ENCODE results near the gene PUDP.
"Not testable (repeated sequence)": the region's sequence is repeated elsewhere in the genome, so short reads cannot be mapped to it uniquely, and the experiment has no call there.

The PUDP gene

GRCh38 chrX:7109049-7109531, 38.9 kb downstream of the PUDP start:
- no peak for DNase-seq

- no peak for DNase-seq
Observed at GRCh38 chrX:7108030-7108429, 39.9 kb downstream of the PUDP start.

- DNase-seq, result no peak
Observed at GRCh38 chrX:7106649-7107048, 41.3 kb downstream of the PUDP start.

DNA sequence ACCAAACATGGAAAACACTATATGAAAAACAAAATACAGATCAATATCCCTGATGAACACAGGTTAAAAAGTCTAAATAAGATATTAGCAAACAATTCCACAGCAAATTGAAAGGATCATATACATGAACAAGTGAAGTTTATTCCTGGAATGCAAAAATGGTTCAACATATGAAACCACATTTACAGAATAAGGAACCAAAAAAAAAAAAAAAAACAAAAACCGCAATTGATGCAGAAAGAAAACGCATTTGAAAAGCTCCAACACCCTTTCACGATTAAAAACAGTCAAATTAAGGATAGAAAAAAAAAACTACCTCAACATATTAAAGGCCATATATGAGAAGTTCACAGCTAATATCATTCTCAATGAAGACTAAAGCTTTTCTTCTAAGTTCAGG, 45.8 kb downstream of the PUDP start:
- DNase-seq, result no peak

GRCh38 chrX:7100022-7100421, 47.9 kb downstream of the PUDP start:
- DNase-seq, result no peak

DNA sequence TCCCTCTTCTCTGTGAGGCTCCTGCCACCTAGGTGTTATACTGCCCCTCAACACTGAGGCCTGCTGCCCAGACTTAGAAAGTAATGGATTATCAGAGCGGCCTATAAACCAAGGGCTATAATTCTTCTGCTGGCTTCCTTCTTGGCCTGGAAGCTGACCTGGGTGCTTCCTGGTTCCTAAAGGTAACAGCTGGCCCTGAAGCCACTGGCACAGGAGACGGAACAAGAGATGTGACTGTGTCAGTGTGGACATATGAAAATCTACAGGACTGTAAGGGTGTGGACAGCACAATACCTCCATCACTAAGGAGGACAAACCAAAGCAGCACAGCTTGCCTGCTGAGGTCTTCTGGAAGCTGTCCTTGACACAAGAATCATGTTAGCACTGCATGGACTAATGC, 52.3 kb downstream of the PUDP start:
- DNase-seq, result not testable (repeated sequence)

GRCh38 chrX:7093305-7093704, 54.6 kb downstream of the PUDP start:
- DNase-seq, result no peak

DNA sequence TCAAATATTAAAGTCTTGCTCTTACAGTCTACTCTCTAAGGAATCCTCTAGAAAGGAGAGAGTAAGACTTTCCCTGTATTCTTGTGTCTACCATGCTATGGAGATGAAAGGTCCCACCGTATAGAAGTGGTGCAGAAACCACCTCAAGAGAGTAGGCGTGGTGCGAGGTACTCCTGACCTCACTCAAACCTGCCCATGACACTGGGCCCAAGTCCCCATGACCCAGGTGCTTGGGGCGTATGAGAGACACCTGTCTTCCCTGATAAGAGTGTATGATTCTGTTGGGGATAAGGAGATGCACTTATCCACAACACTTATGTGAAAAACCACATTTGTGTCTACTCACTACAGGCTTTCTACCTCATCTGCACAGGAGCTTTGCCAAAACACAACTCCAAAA, 55.4 kb downstream of the PUDP start:
- DNase-seq, result no peak

DNA sequence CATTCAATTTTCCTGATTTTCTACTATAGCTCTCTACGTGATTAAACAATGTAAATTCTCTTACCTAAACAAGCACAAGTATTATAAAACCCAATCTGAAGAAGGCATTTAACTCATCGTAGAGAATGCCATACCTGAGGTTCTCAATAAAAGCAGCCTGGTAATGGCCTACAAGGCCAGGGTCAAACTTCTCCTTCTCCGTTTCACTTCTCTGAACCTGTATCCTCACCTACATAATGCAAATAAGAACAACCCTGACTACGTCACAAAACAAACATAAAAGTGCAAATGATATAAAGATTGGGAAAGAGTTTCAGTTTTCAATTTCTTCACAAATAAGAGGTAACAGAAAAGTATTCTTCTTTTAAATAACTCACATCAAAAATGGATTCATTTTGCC, 56.0 kb downstream of the PUDP start:
- no peak for DNase-seq

DNA sequence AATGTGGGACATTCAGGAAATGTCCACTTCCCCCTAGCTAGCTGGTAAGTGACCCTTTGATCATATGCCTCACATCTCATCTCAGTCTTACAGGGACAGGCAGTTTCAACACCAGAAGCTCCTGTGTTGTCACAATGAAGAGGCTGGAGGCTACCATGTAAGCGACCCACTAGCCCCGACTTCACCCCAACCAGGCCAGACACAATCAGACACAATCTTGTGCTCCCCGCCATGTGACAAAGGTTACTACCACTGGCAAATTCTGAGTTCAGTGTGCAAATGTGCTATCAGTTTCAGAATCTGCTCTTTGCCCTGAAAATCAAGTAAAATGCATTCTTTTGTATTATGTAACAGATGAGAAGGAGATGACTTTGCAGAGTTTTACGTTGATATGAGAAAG, 57.3 kb downstream of the PUDP start:
- no peak for DNase-seq

GRCh38 chrX:7088968-7089615, 58.9 kb downstream of the PUDP start:
- peak; percentile 45 to 46 for DNase-seq

GRCh38 chrX:7086384-7086783, 61.6 kb downstream of the PUDP start:
- DNase-seq, result no peak

- no peak for DNase-seq
Observed at GRCh38 chrX:7085879-7086278, 62.1 kb downstream of the PUDP start.

DNA sequence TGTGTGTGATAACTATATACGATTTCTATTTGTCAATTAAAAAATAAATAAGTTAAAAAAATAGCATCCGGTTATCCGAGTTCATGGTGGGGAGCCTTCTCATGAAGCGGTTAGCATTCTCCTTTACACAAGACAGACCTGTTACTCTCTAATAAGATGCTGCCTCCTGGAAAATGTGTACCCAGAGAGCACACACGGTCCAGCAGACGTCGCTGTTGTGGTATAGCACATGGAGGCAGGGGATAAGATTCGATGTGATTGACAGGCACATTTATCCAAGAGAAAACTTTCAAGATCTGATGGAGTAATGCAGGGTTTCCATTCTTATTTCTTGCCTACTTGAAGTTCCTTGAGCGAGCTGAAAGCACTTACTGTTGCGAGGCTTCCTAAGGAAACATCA, 63.1 kb downstream of the PUDP start:
- no peak for DNase-seq

- peak; percentile 39 to 42 for DNase-seq
Observed at GRCh38 chrX:7083468-7084396, 64.2 kb downstream of the PUDP start.

- no peak for DNase-seq
Observed at GRCh38 chrX:7083021-7083420, 64.9 kb downstream of the PUDP start.

DNA sequence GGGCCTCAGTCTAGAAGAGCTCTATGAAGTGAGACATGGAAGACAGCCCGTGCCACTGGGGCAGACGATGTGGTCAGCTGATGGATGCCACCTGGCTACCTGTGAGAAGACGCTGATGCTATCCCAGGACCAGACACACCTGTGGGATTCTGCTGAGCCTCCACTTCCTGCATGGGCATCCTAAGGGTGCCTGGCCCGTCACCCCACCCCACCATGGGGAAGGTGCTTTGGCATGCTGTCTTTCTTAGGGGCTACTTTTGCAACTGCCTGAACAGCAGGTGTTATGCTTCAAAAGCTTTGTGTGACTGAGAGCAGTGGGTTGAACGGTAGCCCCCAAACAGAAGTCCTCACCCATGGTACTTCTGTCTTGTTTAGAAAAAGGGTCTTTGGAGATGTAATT, 65.4 kb downstream of the PUDP start:
- no peak for DNase-seq

- DNase-seq, result no peak
Observed at GRCh38 chrX:7077241-7078230, 70.4 kb downstream of the PUDP start.

- no peak for DNase-seq
Observed at GRCh38 chrX:7076245-7076661, 71.7 kb downstream of the PUDP start.

DNA sequence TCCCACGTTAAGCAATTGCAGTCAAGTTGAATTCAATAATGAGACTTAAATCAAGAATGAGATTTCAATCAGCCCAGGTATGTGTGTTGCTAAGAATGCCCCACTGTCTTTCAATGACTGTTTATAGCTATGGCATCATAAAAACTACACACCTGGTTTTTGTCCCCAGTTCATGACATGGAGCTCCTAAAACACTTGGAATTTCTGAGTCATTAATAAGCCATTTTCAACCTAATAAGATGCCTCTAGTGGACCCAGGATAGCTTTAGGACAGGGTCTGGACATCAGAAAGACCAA, 73.1 kb downstream of the PUDP start:
- no peak for DNase-seq

DNA sequence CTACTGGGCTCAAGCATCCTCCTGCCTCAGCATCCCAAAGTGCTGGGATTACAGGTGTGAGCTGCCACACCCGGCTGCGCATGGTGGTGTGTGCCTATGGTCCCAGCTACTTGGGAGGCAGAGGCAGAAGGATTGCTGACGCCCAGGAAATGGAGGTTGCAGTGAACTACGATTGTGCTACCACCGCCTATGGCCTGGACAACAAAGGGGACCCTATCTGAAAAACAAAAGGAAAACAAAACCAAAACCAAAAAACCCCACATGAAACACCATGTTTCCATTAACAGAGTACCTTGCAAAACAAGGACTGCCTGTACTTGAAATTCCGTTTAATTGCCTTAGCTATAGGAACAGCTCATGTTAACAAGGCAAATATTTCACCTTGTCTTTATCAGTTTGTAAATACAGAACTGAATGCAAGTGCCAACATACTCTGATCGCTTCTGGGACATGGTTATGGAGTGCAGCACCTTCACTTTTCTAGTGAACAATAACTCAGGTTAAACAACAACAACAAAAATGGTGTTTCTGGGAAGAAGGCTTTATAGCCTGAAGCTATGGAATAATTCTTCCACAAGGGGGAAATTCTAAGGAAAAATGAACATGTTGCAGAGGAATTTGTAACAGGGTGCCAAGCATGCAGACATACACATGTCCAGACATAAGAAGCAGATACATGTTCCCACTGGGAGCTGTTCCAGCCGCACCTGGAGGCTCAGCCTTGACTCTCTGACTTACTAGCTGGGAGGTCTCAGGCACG, 73.6 kb downstream of the PUDP start:
- no peak for DNase-seq

GRCh38 chrX:7073336-7073735, 74.6 kb downstream of the PUDP start:
- no peak for DNase-seq
